Kidney (tissue), 14 donors: ENCODE results near the gene MYMK. TPM values are rescaled to one million over a fixed set of nuclear protein-coding genes. Genes with fewer than 3 reads are reported as not detected.

Source experiments
- DNase-seq, 5 donors: peaks; one replicate each; pipeline ENCODE4 v3.0.0-alpha.2; 2013 to 2020
- FAIRE-seq: peaks from 2 replicates; lab custom pipeline; 2012; peaks lifted over from hg19 to GRCh38; lab: Jason Lieb, UNC
- H3K27ac ChIP-seq, 2 donors: one replicate each; pipeline ENCODE4 v1.7.0; 2013; ENCODE audit warnings: low read depth in 2 of 2, low read length in 2 of 2, inconsistent platforms in 1 of 2
- H3K27me3 ChIP-seq: one replicate; pipeline ENCODE4 v1.7.1; 2013; ENCODE audit warnings: low read length, inconsistent platforms; ENCODE audit not compliant: control insufficient read depth, insufficient read depth
- H3K36me3 ChIP-seq, 3 donors: one replicate each; pipeline versions ENCODE4 v1.7.0 to v1.7.1; 2013; ENCODE audit warnings: low read length in 3 of 3, control low read depth in 1 of 3, inconsistent platforms in 1 of 3; ENCODE audit not compliant: insufficient read depth in 3 of 3, control insufficient read depth in 2 of 3
- H3K4me1 ChIP-seq, 3 donors: one replicate each; pipeline versions ENCODE4 v1.7.0 to v1.7.1; 2013; ENCODE audit warnings: low read length in 3 of 3, inconsistent platforms in 1 of 3, low read depth in 1 of 3; ENCODE audit not compliant: control insufficient read depth in 2 of 3, insufficient read depth in 2 of 3
- H3K4me3 ChIP-seq, 3 donors: one replicate each; pipeline versions ENCODE4 v1.7.0 to v1.8.1; 2013; ENCODE audit warnings: low read length in 3 of 3, control low read depth in 1 of 3, inconsistent platforms in 1 of 3
- H3K9ac ChIP-seq, 3 donors: one replicate each; pipeline versions ENCODE4 v1.7.0 to v1.7.1; 2013; ENCODE audit warnings: low read length in 3 of 3, control low read depth in 1 of 3, inconsistent platforms in 1 of 3
- H3K9me3 ChIP-seq, 3 donors: one replicate each; pipeline versions ENCODE4 v1.7.0 to v1.7.1; 2013; ENCODE audit warnings: low read length in 3 of 3, control low read depth in 1 of 3, inconsistent platforms in 1 of 3; ENCODE audit not compliant: control insufficient read depth in 2 of 3, insufficient read depth in 1 of 3
- intact Hi-C: fragments of 100-400 bp; cut with DNase I; formaldehyde crosslinking; loops from one replicate; pipeline ENCODE4 v1.11.1; 2022
- polyA plus RNA-seq: library from polyadenylated mRNA; stranded (reverse); fragments of 350-450 nt; fragmentation: Illumina TruSeq; extraction: RNeasy Lipid Tissue Mini Kit (QIAGEN cat#74804); gene quantifications from one replicate; pipeline ENCODE4 v1.2.3, GENCODE V29; 2014; ENCODE audit warnings: low read depth, low replicate concordance; ENCODE audit not compliant: insufficient read depth
- total RNA-seq: library from RNA; stranded (reverse); fragmentation: NEBNext Ultra II Directional; extraction: Animal tissue kit (Norgen Biotek cat#: 25700); gene quantifications from one replicate; pipeline ENCODE4 v1.2.1, GENCODE V29; 2021
- TF ChIP-seq, protein P1 (sequence below): IDR thresholded peaks from 3 replicates; pipeline ENCODE4 v1.5.1; 2012; ENCODE audit warnings: mild to moderate bottlenecking, moderate library complexity, borderline replicate concordance; ENCODE audit not compliant: insufficient read depth; ENCODE audit errors: extremely low read depth
- donor health status: control.
- donor health status: control.
- donor health status: control.
- donor health status: control.
- donor health status: control.
- donor health status: DM: yes; HTN: yes; CAD: no.
- donor health status: Normal renal cell carcinoma (clear cell type).

Gene MYMK
- total and polyA plus RNA-seq, 2 donors from 2014 or later, result not detected

GRCh38 chr9:133526721-133527321 lies 2.1 kb upstream of the MYMK start:
- Histone ChIP-seq H3K4me1 (peaks cover 5 to 38% (median 18%) of the 10 kb centered on the region in 3 donors), H3K27ac (peak overlapping the region in 1 of 2 donors; percentile 32), H3K4me3 (no peak overlapping the region), H3K9me3 (no peaks in the 10 kb centered on the region), H3K36me3 (no peaks in the 10 kb centered on the region), H3K27me3 (no peaks in the 10 kb centered on the region), H3K9ac (no peak overlapping the region)
- DNase-seq (peak in 4 of 5 donors; percentile 51 to 76 (median 64)), FAIRE-seq (no peak)
- intact Hi-C loops, result no loop called here
- TF ChIP-seq, protein P1, sequence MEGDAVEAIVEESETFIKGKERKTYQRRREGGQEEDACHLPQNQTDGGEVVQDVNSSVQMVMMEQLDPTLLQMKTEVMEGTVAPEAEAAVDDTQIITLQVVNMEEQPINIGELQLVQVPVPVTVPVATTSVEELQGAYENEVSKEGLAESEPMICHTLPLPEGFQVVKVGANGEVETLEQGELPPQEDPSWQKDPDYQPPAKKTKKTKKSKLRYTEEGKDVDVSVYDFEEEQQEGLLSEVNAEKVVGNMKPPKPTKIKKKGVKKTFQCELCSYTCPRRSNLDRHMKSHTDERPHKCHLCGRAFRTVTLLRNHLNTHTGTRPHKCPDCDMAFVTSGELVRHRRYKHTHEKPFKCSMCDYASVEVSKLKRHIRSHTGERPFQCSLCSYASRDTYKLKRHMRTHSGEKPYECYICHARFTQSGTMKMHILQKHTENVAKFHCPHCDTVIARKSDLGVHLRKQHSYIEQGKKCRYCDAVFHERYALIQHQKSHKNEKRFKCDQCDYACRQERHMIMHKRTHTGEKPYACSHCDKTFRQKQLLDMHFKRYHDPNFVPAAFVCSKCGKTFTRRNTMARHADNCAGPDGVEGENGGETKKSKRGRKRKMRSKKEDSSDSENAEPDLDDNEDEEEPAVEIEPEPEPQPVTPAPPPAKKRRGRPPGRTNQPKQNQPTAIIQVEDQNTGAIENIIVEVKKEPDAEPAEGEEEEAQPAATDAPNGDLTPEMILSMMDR, result no peak

GRCh38 chr9:133525677-133526076 lies 918 bp upstream of the MYMK start:
- FAIRE-seq, result no peak
- intact Hi-C loops, result no loop called here

GRCh38 chr9:133524146-133524545 lies 613 bp downstream of the MYMK start:
- TF ChIP-seq, protein P1, result no peak
- H3K27ac ChIP-seq, result no peak overlapping the region
- intact Hi-C loops, result no loop called here
- H3K27me3 ChIP-seq, result no peaks in the 10 kb centered on the region
- DNase-seq, result peak in 1 of 5 donors; percentile 51
- peaks cover 5 to 41% (median 21%) of the 10 kb centered on the region in 3 donors for H3K4me1 ChIP-seq
- no peak overlapping the region for H3K4me3 ChIP-seq
- no peaks in the 10 kb centered on the region for H3K9me3 ChIP-seq
- FAIRE-seq, result no peak
- no peak overlapping the region for H3K9ac ChIP-seq
- no peaks in the 10 kb centered on the region for H3K36me3 ChIP-seq

More at GRCh38 chr9:133525677-133526076, 918 bp upstream of the MYMK start:
- Histone ChIP-seq H3K4me1 (peaks cover 5 to 42% (median 21%) of the 10 kb centered on the region in 3 donors), H3K9me3 (no peaks in the 10 kb centered on the region), H3K9ac (no peak overlapping the region), H3K27me3 (no peaks in the 10 kb centered on the region), H3K36me3 (no peaks in the 10 kb centered on the region), H3K27ac (no peak overlapping the region), H3K4me3 (no peak overlapping the region)
- DNase-seq, result peak in 1 of 5 donors; percentile 15
- TF ChIP-seq, protein P1, result no peak

DNA sequence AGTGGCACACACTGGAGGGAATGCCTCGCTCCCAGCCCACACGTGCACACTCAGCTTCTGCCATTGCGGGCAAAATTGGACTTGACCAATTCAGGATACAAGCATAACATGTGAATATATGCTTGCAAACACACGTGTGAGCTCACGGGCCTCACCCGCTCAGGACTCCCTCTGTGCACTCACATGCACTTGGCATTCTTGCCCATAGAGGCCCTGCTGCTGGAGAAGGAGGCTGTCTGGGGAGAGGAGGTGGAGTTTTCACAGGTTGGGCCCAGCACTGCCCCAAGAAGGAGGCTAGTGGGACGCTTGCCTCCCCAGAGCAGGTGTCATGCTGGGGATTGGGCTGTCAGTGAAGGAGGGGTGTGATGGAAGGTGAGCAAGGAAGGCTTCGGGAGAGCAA lies 1.7 kb downstream of the MYMK start:
- H3K9ac ChIP-seq, result no peak overlapping the region

More for the DNA sequence above, 1.7 kb downstream of the MYMK start:
- Histone ChIP-seq H3K9me3 (no peaks in the 10 kb centered on the region), H3K4me1 (peaks cover 4 to 32% (median 13%) of the 10 kb centered on the region in 3 donors), H3K36me3 (no peaks in the 10 kb centered on the region), H3K27me3 (no peaks in the 10 kb centered on the region), H3K27ac (no peak overlapping the region), H3K4me3 (no peak overlapping the region)
- FAIRE-seq, result no peak
- TF ChIP-seq, protein P1, result no peak
- peak in 1 of 5 donors; percentile 45 for DNase-seq
- intact Hi-C loops, result no loop called here
